Colonic mucosa (tissue), 4 donors: ENCODE data around the gene BAZ2B. TPM values are rescaled to one million over a fixed set of nuclear protein-coding genes. Genes with fewer than 3 reads are reported as not detected.

Experiments
- DNase-seq: peaks from one replicate; pipeline ENCODE4 v3.0.0-alpha.2; 2020
- H3K27ac ChIP-seq: fragments of 200-600 bp; one replicate; pipeline ENCODE4 v1.8.0; 2021
- H3K27me3 ChIP-seq: fragments of 200-600 bp; one replicate; pipeline ENCODE4 v1.8.0; 2021
- H3K36me3 ChIP-seq: fragments of 200-600 bp; one replicate; pipeline ENCODE4 v1.8.0; 2021
- H3K4me1 ChIP-seq: fragments of 200-600 bp; one replicate; pipeline ENCODE4 v1.8.0; 2021; ENCODE audit warnings: mild to moderate bottlenecking
- H3K4me3 ChIP-seq: fragments of 200-600 bp; one replicate; pipeline ENCODE4 v1.8.0; 2021
- H3K9ac ChIP-seq, 2 donors: one replicate each; pipeline ENCODE4 v1.7.0; 2013; ENCODE audit warnings: control low read depth in 2 of 2, low read depth in 2 of 2, low read length in 2 of 2
- H3K9me3 ChIP-seq: fragments of 200-600 bp; one replicate; pipeline ENCODE4 v1.8.0; 2021
- intact Hi-C: fragments of 100-400 bp; cut with DNase I; formaldehyde crosslinking; loops from one replicate; pipeline ENCODE4 v1.14.1; 2022
- total RNA-seq, 2 donors: library from RNA; stranded (reverse); fragmentation: NEBNext Ultra II Directional in 1 of 2; extraction: Animal tissue kit (Norgen Biotek cat#: 25700) in 1 of 2; gene quantifications; one replicate each; pipeline ENCODE4 v1.2.1, GENCODE V29; 2021
- TF ChIP-seq, protein P1 (sequence below): fragments of 200-600 bp; IDR thresholded peaks from one replicate; pipeline ENCODE4 v1.8.0; 2022; ENCODE audit warnings: antibody characterized with exemption, mild to moderate bottlenecking
- donor health status: healthy.
- donor health status: DM: no; HTN: no; CAD: no.
- donor health status: DM: no; HTN: no; CAD: no.

BAZ2B gene
- total RNA-seq, 2 donors from 2014 or later = 36.7 to 60.9 TPM

DNA sequence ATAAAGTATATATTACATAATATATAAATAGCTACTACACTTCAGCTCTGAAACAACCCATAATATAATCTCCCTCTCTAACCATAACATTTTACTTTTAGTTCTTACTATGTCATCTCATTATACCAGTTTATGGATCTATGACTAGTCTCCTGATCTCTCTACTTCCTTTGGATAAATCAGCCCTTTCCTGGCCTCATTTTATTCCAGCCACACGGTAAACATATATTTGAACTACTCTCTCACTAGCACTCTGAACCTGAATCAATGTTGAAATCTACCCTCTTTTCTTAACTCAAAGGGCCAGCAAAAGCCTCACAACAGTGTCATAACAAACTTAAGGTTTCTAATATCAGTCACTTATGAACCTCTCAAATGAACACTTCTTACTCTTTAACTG, 62.6 kb downstream of the BAZ2B start:
- no peaks in the 10 kb centered on the region for H3K9me3 ChIP-seq
- no peak overlapping the region for H3K4me3 ChIP-seq
- DNase-seq = no peak
- intact Hi-C loops = loop anchor here (10.0 kb wide), 1 partner anchor 161 kb away; the partner anchor contains the start of gene MARCHF7
- H3K9ac ChIP-seq = no peak overlapping the region
- H3K27me3 ChIP-seq = no peaks in the 10 kb centered on the region
- H3K4me1 ChIP-seq = no peaks in the 10 kb centered on the region
- H3K36me3 ChIP-seq = peaks cover 6% of the 10 kb centered on the region
- H3K27ac ChIP-seq = no peak overlapping the region
- TF ChIP-seq, protein P1, sequence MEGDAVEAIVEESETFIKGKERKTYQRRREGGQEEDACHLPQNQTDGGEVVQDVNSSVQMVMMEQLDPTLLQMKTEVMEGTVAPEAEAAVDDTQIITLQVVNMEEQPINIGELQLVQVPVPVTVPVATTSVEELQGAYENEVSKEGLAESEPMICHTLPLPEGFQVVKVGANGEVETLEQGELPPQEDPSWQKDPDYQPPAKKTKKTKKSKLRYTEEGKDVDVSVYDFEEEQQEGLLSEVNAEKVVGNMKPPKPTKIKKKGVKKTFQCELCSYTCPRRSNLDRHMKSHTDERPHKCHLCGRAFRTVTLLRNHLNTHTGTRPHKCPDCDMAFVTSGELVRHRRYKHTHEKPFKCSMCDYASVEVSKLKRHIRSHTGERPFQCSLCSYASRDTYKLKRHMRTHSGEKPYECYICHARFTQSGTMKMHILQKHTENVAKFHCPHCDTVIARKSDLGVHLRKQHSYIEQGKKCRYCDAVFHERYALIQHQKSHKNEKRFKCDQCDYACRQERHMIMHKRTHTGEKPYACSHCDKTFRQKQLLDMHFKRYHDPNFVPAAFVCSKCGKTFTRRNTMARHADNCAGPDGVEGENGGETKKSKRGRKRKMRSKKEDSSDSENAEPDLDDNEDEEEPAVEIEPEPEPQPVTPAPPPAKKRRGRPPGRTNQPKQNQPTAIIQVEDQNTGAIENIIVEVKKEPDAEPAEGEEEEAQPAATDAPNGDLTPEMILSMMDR = no peak

DNA sequence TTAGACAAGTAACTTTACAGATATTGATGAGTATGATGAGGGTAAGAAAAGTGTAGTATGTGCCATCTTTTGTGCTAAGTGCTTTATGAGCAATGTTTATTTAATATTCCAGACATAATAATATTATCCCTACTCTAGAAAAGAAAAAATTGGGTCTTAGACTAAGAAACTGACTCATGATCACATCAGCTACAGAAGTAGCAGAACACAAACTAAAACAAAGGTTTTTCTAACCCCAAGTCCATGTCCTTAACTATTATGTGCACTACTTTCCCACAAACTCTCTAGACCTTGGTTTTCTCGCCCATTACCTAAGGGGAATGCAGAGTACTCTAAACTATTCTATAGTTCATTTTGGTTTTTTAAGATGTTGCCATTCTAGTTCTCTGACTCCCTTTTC, 64.5 kb downstream of the BAZ2B start:
- TF ChIP-seq, protein P1 = no peak
- DNase-seq = no peak
- intact Hi-C loops = loop anchor here (10.0 kb wide), 1 partner anchor 163 kb away; the partner anchor contains the start of gene MARCHF7
- no peaks in the 10 kb centered on the region for H3K4me1 ChIP-seq
- no peak overlapping the region for H3K9ac ChIP-seq
- H3K27ac ChIP-seq = no peak overlapping the region
- H3K27me3 ChIP-seq = no peaks in the 10 kb centered on the region
- peaks cover 6% of the 10 kb centered on the region for H3K36me3 ChIP-seq
- H3K9me3 ChIP-seq = no peaks in the 10 kb centered on the region
- no peak overlapping the region for H3K4me3 ChIP-seq

DNA sequence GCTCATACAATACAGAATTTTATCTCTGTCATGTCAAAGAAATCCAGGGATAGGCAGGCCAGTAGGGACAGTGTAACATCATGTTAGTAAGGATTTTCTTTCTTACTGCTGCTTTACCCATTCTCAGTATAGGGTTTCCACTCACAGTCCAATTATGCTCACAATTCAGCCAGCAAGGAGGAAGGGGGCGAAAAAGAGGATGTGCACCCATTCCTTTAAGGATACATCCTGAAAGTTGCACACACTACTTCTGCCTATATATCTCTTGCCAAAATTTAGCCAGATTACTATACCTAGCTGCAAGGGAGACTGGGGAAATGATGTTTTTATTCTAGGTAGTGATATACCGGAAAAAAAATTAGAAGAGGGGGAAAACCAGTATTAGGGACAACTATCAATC, 66.1 kb downstream of the BAZ2B start:
- TF ChIP-seq, protein P1 = no peak
- H3K4me3 ChIP-seq = no peak overlapping the region

DNA sequence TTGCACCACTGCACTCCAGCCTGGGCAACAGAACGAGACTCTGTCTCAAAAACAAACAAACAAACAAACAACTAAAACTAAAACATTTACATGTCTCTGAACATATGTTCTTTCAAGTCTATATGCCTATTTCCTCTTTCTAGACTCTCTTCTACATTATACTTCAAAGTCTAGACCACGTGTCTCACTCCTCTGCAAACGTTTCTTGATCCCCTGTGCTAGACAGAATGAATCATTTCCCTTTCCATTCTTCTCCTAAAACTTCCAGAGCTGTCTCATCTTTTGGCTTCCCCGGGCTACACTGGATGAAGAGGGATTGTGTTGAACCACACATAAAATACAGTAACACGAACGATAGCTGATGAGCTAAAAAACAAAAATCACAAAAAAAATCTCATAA, 67.1 kb downstream of the BAZ2B start:
- TF ChIP-seq, protein P1 = no peak

More for the DNA sequence above, 66.1 kb downstream of the BAZ2B start:
- DNase-seq = no peak
- H3K27ac ChIP-seq = no peak overlapping the region
- peaks cover 6% of the 10 kb centered on the region for H3K36me3 ChIP-seq
- H3K4me1 ChIP-seq = no peaks in the 10 kb centered on the region
- intact Hi-C loops = loop anchor here (10.0 kb wide), 1 partner anchor 165 kb away; the partner anchor contains the start of gene MARCHF7
- H3K27me3 ChIP-seq = no peaks in the 10 kb centered on the region
- no peaks in the 10 kb centered on the region for H3K9me3 ChIP-seq
- no peak overlapping the region for H3K9ac ChIP-seq

DNA sequence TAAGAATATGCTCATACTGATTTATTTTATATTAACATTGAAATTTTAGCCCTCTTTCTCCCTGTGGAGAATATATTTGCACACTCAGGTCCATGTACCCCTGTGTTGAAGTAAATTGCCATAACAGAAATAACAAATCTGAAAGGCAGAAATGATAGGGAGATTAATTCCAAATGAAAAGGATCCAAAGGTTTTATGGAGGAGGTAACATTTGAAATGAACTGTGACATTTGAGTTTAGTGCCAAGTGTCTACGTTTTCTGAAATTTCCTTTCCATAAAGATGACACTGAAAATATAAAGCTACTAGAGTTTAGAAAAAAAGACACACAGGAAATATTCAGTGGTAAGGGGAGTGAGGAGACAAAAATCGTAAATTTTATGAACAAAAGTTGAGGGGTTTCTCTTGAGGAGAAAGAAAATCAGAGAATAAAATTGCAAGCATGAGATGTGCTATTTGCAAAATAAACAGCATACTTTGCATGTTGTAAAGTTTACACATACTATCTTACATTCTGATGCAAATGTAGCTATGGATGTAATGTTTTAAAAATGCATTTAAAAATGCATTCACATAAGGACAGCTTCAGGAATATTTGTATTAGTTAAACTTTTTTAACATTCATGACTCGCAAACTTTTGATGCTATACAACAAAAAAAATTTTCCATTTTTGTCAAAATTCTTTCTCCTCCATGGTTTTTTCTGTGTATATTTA, 69.5 kb downstream of the BAZ2B start:
- DNase-seq = no peak
- Histone ChIP-seq H3K36me3 (no peaks in the 10 kb centered on the region), H3K9ac (no peak overlapping the region), H3K4me3 (no peak overlapping the region), H3K27ac (no peak overlapping the region), H3K4me1 (no peaks in the 10 kb centered on the region), H3K9me3 (no peaks in the 10 kb centered on the region), H3K27me3 (no peaks in the 10 kb centered on the region)
- TF ChIP-seq, protein P1 = no peak
- intact Hi-C loops = no loop called here

More for the DNA sequence above, 67.1 kb downstream of the BAZ2B start:
- Histone ChIP-seq H3K4me1 (no peaks in the 10 kb centered on the region), H3K4me3 (no peak overlapping the region), H3K36me3 (peaks cover 3% of the 10 kb centered on the region), H3K9ac (no peak overlapping the region), H3K27ac (no peak overlapping the region), H3K9me3 (no peaks in the 10 kb centered on the region), H3K27me3 (no peaks in the 10 kb centered on the region)
- intact Hi-C loops = no loop called here
- no peak for DNase-seq
